Transverse colon (tissue), 4 donors: Measurements from ENCODE around the gene SNAP91. TPM values are rescaled to one million over a fixed set of nuclear protein-coding genes. Genes with fewer than 3 reads are reported as not detected.

Source experiments
- DNase-seq: peaks from one replicate; pipeline ENCODE4 v3.0.0-alpha.2; 2019
- H3K27ac ChIP-seq, 4 donors: fragments of 200-600 bp; sonication (generic); 2 replicates each; pipeline ENCODE4 v1.5.1; 2016 to 2018; ENCODE audit warnings: inconsistent platforms in 4 of 4
- H3K27me3 ChIP-seq: fragments of 200-600 bp; sonication (generic); 2 replicates; pipeline ENCODE4 v1.5.1; 2017; ENCODE audit warnings: inconsistent platforms
- H3K36me3 ChIP-seq, 4 donors: fragments of 200-600 bp; sonication (generic); 2 replicates each; pipeline ENCODE4 v1.5.1; 2017 to 2019; ENCODE audit warnings: inconsistent platforms in 4 of 4
- H3K4me1 ChIP-seq, 4 donors: fragments of 200-600 bp; sonication (generic); 2 replicates each; pipeline ENCODE4 v1.5.1; 2017 to 2020; ENCODE audit warnings: inconsistent platforms in 4 of 4
- H3K4me3 ChIP-seq, 4 donors: fragments of 200-600 bp; sonication (generic); 1 replicate in 1 of 4; 2 replicates in 3 of 4; pipeline versions ENCODE4 v1.5.1 to v1.6.1; 2017 to 2019; ENCODE audit warnings: inconsistent platforms in 4 of 4
- H3K9me3 ChIP-seq, 2 donors: fragments of 200-600 bp; sonication (generic); 2 replicates each; pipeline ENCODE4 v1.5.1; 2017 to 2019; ENCODE audit warnings: inconsistent platforms in 2 of 2
- CTCF ChIP-seq, 5 experiments: fragments of 200-600 bp in 3 of 5; fragments of 450-650 bp in 2 of 5; sonication (generic) in 3 of 5; IDR thresholded peaks; 1 replicate in 2 of 5; 2 replicates in 3 of 5; pipeline ENCODE4 v1.5.1; 2016 to 2017; ENCODE audit warnings: antibody characterized with exemption in 5 of 5, inconsistent platforms in 3 of 5, mild to moderate bottlenecking in 2 of 5, moderate library complexity in 1 of 5
- EP300 ChIP-seq: sonication (generic); formaldehyde crosslinking; IDR thresholded peaks from one replicate; pipeline ENCODE4 v1.6.1; 2017; ENCODE audit warnings: antibody characterized with exemption, low read depth
- POLR2A ChIP-seq: fragments of 450-650 bp; IDR thresholded peaks from one replicate; pipeline ENCODE4 v1.6.1; 2016; ENCODE audit warnings: antibody characterized with exemption, mild to moderate bottlenecking, moderate library complexity
- POLR2AphosphoS5 ChIP-seq, 3 donors: sonication (generic); formaldehyde crosslinking; IDR thresholded peaks; one replicate each; pipeline ENCODE4 v1.6.1; 2016; ENCODE audit warnings: antibody characterized with exemption in 3 of 3
- WGBS, 2 donors: methylation state at CpG; one replicate each; pipeline ENCODE4 v1.1.5; 2018; ENCODE audit warnings: low coverage in 1 of 2; 5-methylcytosine and 5-hydroxymethylcytosine counted together
- in situ Hi-C, 4 donors: fragments of 200-750 bp; cut with MboI; loops; one replicate each; pipeline versions ENCODE4 v1.15.0 to v1.15.1; 2017; ENCODE audit warnings: low sequenced_read_pairs in 3 of 4, low pct_ligation_motif_present in 1 of 4, low pct_unique_long_range_greater_than_20kb in 1 of 4
- intact Hi-C: fragments of 100-400 bp; cut with DNase I; formaldehyde crosslinking; loops from one replicate; pipeline ENCODE4 v1.15.1; 2023; ENCODE audit warnings: low total_unique reads
- total RNA-seq, 4 donors: library from RNA; depleted of rRNA; stranded (reverse); fragments of >200 nt; gene quantifications; one replicate each; pipeline ENCODE4 v1.1.0, GENCODE V29; 2016

SNAP91 gene
- total RNA-seq, 4 donors from 2014 or later, result 0.95 to 3.8 (median 1.5) TPM; not detected in 1

- H3K4me3 ChIP-seq, result peak overlapping the region in 3 of 4 donors; percentile 20 to 58 (median 42)
- DNase-seq, result no peak
- H3K36me3 ChIP-seq, result no peaks in the 10 kb centered on the region
- in situ Hi-C loops, result no loop called here
- 27% methylated on average over 50 of the region's 53 CpGs; no CpG with 5 or more reads in 1 of the 2 donors for WGBS, 2 donors
- TF ChIP-seq POLR2A, result no peak
- no peak for TF ChIP-seq EP300
- no peak for TF ChIP-seq POLR2AphosphoS5 (IDR thresholded peaks at IDR 0.05)
- TF ChIP-seq CTCF (IDR thresholded peaks at IDR 0.05), result no peak
- peaks cover 70% of the 10 kb centered on the region for H3K27me3 ChIP-seq
- H3K27ac ChIP-seq, result no peak overlapping the region
- peaks cover 0 to 7% of the 10 kb centered on the region in 2 donors for H3K9me3 ChIP-seq
- intact Hi-C loops, result no loop called here
- H3K4me1 ChIP-seq, result peaks cover 0 to 9% (median 6%) of the 10 kb centered on the region in 4 donors
These were observed 914 bp downstream of the SNAP91 start for GRCh38 chr6:83707829-83708545.

- in situ Hi-C loops, result no loop called here
- Histone ChIP-seq H3K4me1 (no peaks in the 10 kb centered on the region), H3K27me3 (peaks cover 27% of the 10 kb centered on the region), H3K9me3 (no peaks in the 10 kb centered on the region), H3K27ac (no peak overlapping the region), H3K4me3 (no peak overlapping the region), H3K36me3 (no peaks in the 10 kb centered on the region)
- no peak for DNase-seq
- 39 to 40% methylated on average over 2 of the region's 2 CpGs for WGBS, 2 donors
- intact Hi-C loops, result no loop called here
- TF ChIP-seq EP300 (no peak), POLR2A (no peak), POLR2AphosphoS5 (IDR thresholded peaks at IDR 0.05) (no peak), CTCF (IDR thresholded peaks at IDR 0.05) (no peak)
These were observed 6.2 kb downstream of the SNAP91 start for GRCh38 chr6:83702749-83703148.

GRCh38 chr6:83702077-83702476, 6.8 kb downstream of the SNAP91 start:
- Histone ChIP-seq H3K9me3 (no peaks in the 10 kb centered on the region), H3K4me3 (no peak overlapping the region), H3K27me3 (peaks cover 20% of the 10 kb centered on the region), H3K4me1 (no peaks in the 10 kb centered on the region), H3K36me3 (no peaks in the 10 kb centered on the region), H3K27ac (no peak overlapping the region)
- in situ Hi-C loops (no loop called here), intact Hi-C loops (no loop called here)
- TF ChIP-seq CTCF (IDR thresholded peaks at IDR 0.05) (no peak), POLR2AphosphoS5 (IDR thresholded peaks at IDR 0.05) (no peak)
- 55 to 83% methylated on average over 1 of the region's 1 CpG for WGBS, 2 donors
- no peak for DNase-seq

GRCh38 chr6:83696674-83697073, 12.2 kb downstream of the SNAP91 start:
- no peak for TF ChIP-seq CTCF (IDR thresholded peaks at IDR 0.05)
- TF ChIP-seq POLR2A, result no peak
- no peak for TF ChIP-seq POLR2AphosphoS5 (IDR thresholded peaks at IDR 0.05)
- TF ChIP-seq EP300, result no peak
- intact Hi-C loops (no loop called here), in situ Hi-C loops (no loop called here)
- no peaks in the 10 kb centered on the region for H3K36me3 ChIP-seq
- H3K9me3 ChIP-seq, result no peaks in the 10 kb centered on the region
- no peak overlapping the region for H3K4me3 ChIP-seq
- 83 to 85% methylated on average over 1 of the region's 1 CpG for WGBS, 2 donors
- no peaks in the 10 kb centered on the region for H3K27me3 ChIP-seq
- no peaks in the 10 kb centered on the region for H3K4me1 ChIP-seq
- DNase-seq, result no peak
- no peak overlapping the region for H3K27ac ChIP-seq
